MG63 (cell line): ENCODE data around the gene TRIM44. TPM values are rescaled to one million over a fixed set of nuclear protein-coding genes. Genes with fewer than 3 reads are reported as not detected.
A peak's percentile ranks its signal among the peaks of the same experiment; 100 is the strongest.
"Not testable (repeated sequence)": the region's sequence is repeated elsewhere in the genome, so short reads cannot be mapped to it uniquely, and the experiment has no call there.

Source experiments
- DNase-seq: peaks from one replicate; pipeline ENCODE4 v3.0.0-alpha.2; 2020
- H3K27me3 ChIP-seq: fragments of 250-450 bp; sonication (Bioruptor Pico); 2 replicates; pipeline ENCODE4 v1.5.1; 2020; ENCODE audit warnings: mild to moderate bottlenecking, moderate library complexity
- H3K36me3 ChIP-seq: fragments of 250-450 bp; sonication (Bioruptor Pico); 2 replicates; pipeline ENCODE4 v1.5.1; 2020; ENCODE audit warnings: mild to moderate bottlenecking, moderate library complexity
- H3K4me3 ChIP-seq: fragments of 250-450 bp; sonication (Bioruptor Pico); 2 replicates; pipeline ENCODE4 v1.5.1; 2020; ENCODE audit warnings: mild to moderate bottlenecking, moderate library complexity
- H3K9me3 ChIP-seq: fragments of 250-450 bp; sonication (Bioruptor Pico); 2 replicates; pipeline ENCODE4 v1.5.1; 2020; ENCODE audit warnings: mild to moderate bottlenecking, moderate library complexity
- total RNA-seq: library from RNA; depleted of rRNA; stranded (reverse); fragments of >200 nt; shearing (Covaris generic); gene quantifications from 2 replicates; pipeline ENCODE4 v1.2.3, GENCODE V29; 2014; ENCODE audit warnings: low replicate concordance

The TRIM44 gene
- total RNA-seq, 1 experiment from 2014 or later, result 13.0 TPM

DNA sequence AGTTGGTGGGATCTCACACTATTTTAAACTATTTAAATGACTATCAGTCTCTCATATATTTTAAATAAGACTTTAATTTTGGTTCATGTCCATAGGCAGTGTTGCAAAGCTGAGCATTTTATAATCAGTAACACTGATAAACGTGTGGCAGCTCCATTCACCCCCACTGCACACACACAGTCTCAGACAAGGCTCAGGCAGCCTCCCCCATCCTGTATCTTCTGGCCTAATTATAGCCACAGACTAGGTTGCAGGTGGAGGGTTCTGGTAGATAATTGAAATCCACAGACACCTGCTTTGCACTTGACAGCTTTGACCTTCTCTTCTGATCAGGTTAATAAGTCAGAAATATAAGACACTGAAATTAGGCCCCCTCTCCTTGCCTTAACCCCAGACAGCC, 162.8 kb downstream of the TRIM44 start:
- H3K9me3 ChIP-seq, result no peaks in the 10 kb centered on the region
- no peak overlapping the region for H3K4me3 ChIP-seq
- no peak for DNase-seq
- no peaks in the 10 kb centered on the region for H3K36me3 ChIP-seq
- no peaks in the 10 kb centered on the region for H3K27me3 ChIP-seq

GRCh38 chr11:35826006-35826405, 163.4 kb downstream of the TRIM44 start:
- H3K27me3 ChIP-seq, result no peaks in the 10 kb centered on the region
- DNase-seq, result no peak
- H3K4me3 ChIP-seq, result no peak overlapping the region
- no peaks in the 10 kb centered on the region for H3K9me3 ChIP-seq
- no peaks in the 10 kb centered on the region for H3K36me3 ChIP-seq

GRCh38 chr11:35826949-35827348, 164.4 kb downstream of the TRIM44 start:
- Histone ChIP-seq H3K27me3 (no peaks in the 10 kb centered on the region), H3K4me3 (no peak overlapping the region), H3K9me3 (no peaks in the 10 kb centered on the region), H3K36me3 (no peaks in the 10 kb centered on the region)
- DNase-seq, result no peak

DNA sequence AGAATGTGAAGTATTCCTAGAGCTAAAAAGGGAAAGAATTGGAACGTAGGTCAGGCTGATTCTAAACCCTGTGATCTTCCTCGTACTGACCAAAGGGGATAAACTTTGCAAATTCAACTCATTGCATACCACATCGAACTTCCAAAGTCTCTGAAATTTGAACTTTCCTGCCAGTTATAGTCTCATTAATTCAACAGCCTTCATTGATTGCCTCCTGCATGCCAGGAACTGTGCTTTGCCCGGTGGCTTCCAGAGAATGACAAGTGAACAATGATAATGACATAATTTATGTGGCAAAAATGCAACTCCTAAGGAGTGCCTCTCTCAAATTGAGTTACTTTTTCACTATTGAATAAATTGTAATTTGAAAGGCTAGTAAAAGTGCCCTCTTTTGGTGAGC, 173.6 kb downstream of the TRIM44 start:
- no peak overlapping the region for H3K4me3 ChIP-seq
- no peaks in the 10 kb centered on the region for H3K9me3 ChIP-seq
- H3K27me3 ChIP-seq, result no peaks in the 10 kb centered on the region; the same call in 1 of the 2 replicates
- H3K36me3 ChIP-seq, result no peaks in the 10 kb centered on the region
- DNase-seq, result no peak

- peaks cover 4% of the 10 kb centered on the region; the same call in 1 of the 2 replicates for H3K27me3 ChIP-seq
- H3K36me3 ChIP-seq, result no peaks in the 10 kb centered on the region
- H3K4me3 ChIP-seq, result no peak overlapping the region
- no peak for DNase-seq
- no peaks in the 10 kb centered on the region for H3K9me3 ChIP-seq
Measured at GRCh38 chr11:35838071-35838470, 175.5 kb downstream of the TRIM44 start.

DNA sequence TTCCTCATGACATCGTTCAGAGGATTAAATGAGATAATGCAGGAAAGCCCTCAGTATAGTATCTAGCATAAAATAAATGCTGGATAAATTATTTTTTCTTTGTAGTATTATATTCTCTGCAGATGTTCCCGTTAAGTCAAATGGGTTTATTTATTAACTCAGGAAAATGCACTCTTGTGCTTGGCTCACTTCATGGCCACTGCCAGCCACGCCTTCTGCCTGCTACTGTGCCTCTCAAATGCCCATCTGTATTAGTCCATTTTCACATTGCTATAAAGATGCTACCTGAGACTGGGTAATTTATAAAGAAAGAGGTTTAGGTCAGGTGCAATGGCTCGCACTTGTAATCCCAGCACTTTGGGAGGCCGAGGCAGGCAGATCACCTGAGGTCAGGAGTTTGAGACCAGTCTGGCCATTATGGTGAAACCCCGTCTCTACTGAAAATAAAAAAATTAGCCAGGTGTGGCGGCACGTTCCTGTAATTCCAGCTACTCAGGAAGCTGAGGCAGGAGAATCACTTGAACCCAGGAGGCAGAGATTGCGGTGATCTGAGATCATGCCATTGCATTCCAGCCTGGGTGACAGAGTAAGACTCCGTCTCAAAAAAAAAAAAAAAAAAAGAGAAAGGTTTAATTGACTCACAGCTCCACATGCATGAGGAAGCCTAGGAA, 176.3 kb downstream of the TRIM44 start:
- H3K36me3 ChIP-seq, H3K27me3 ChIP-seq, H3K4me3 ChIP-seq, H3K9me3 ChIP-seq, DNase-seq: not testable (repeated sequence)

GRCh38 chr11:35839368-35840161, 177.0 kb downstream of the TRIM44 start:
- no peaks in the 10 kb centered on the region for H3K36me3 ChIP-seq

GRCh38 chr11:35841733-35842132, 179.2 kb downstream of the TRIM44 start:
- no peak overlapping the region for H3K4me3 ChIP-seq
- no peaks in the 10 kb centered on the region for H3K9me3 ChIP-seq
- peaks cover 8% of the 10 kb centered on the region; the same call in 1 of the 2 replicates for H3K27me3 ChIP-seq
- DNase-seq, result no peak
- no peaks in the 10 kb centered on the region for H3K36me3 ChIP-seq

More at GRCh38 chr11:35839368-35840161, 177.0 kb downstream of the TRIM44 start:
- DNase-seq, result no peak
- Histone ChIP-seq H3K27me3 (peaks cover 4% of the 10 kb centered on the region; the same call in 1 of the 2 replicates), H3K9me3 (no peaks in the 10 kb centered on the region), H3K4me3 (no peak overlapping the region)

DNA sequence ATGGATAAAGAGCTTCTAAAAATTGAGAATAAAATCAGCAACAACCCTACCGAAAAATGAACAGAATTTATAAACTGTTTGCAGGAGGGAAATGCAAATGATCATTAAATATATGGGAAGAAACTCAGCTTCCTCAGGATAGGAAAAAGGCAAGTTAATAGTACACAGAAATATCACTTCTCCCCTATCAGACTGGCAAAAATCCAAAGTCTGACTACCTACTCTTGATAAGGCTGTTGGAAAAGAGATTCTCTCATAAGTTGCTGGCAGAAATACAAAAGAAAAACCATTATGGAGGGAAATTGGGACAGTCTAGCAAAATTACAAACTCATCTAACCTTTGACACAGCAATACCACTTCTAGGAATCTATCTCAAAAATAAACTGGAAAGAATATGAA, 180.4 kb downstream of the TRIM44 start:
- DNase-seq, result no peak
- Histone ChIP-seq H3K9me3 (no peaks in the 10 kb centered on the region), H3K27me3 (peaks cover 18% of the 10 kb centered on the region)

GRCh38 chr11:35844579-35844978, 182.0 kb downstream of the TRIM44 start:
- no peaks in the 10 kb centered on the region for H3K9me3 ChIP-seq
- DNase-seq, result no peak
- peaks cover 29% of the 10 kb centered on the region for H3K27me3 ChIP-seq
- no peak overlapping the region for H3K4me3 ChIP-seq
- H3K36me3 ChIP-seq, result no peaks in the 10 kb centered on the region

More for the DNA sequence above, 180.4 kb downstream of the TRIM44 start:
- no peaks in the 10 kb centered on the region for H3K36me3 ChIP-seq
- no peak overlapping the region for H3K4me3 ChIP-seq

- no peaks in the 10 kb centered on the region for H3K36me3 ChIP-seq
- peak; percentile 5 for DNase-seq
Measured at GRCh38 chr11:35845860-35846259, 183.3 kb downstream of the TRIM44 start.

GRCh38 chr11:35846874-35847273, 184.3 kb downstream of the TRIM44 start:
- Histone ChIP-seq H3K9me3 (no peaks in the 10 kb centered on the region), H3K4me3 (no peak overlapping the region), H3K27me3 (peaks cover 35% of the 10 kb centered on the region), H3K36me3 (no peaks in the 10 kb centered on the region)
- no peak for DNase-seq

More at GRCh38 chr11:35845860-35846259, 183.3 kb downstream of the TRIM44 start:
- Histone ChIP-seq H3K27me3 (peaks cover 35% of the 10 kb centered on the region), H3K9me3 (no peaks in the 10 kb centered on the region), H3K4me3 (no peak overlapping the region)

DNA sequence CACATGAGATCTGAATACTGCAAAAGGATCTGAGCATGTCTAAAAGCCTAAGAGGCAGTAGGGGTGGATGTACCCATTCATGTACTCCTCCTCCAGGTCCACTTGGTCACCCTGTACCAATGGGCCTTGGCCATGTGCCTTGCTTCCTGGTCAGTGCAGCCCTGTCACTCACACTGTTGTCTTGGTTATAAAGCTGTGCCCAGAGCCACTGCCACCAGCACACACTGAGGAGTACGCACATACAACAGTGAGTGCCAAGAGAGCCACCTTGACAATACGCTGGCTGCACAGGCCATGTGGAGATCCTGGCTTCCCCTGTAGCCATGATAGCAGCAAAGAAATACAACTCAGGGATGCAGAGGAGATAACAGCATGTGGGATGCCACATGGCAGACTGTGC, 184.9 kb downstream of the TRIM44 start:
- H3K9me3 ChIP-seq, result no peaks in the 10 kb centered on the region
- no peaks in the 10 kb centered on the region for H3K36me3 ChIP-seq
- peaks cover 35% of the 10 kb centered on the region for H3K27me3 ChIP-seq
- no peak overlapping the region for H3K4me3 ChIP-seq
- DNase-seq, result no peak

DNA sequence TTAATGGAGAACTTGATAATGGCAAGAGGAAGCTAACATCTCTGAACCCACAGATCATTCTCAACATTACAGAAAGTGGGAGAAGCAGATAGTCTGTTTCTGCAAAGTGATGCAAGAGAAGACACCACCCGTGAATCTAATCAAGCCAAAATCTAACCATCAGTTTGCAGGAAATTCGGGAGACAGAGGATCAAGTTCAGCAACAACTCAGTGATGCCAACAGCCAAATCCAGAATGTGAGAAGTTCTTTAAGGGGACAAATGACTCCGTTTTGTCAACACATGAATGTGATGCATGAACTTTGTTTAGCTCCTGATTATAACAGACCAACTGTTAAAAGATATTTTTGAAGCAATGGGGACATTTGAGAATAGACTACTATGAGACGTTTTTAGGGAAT, 186.0 kb downstream of the TRIM44 start:
- H3K36me3 ChIP-seq, result no peaks in the 10 kb centered on the region
- no peak for DNase-seq

GRCh38 chr11:35850191-35850590, 187.6 kb downstream of the TRIM44 start:
- Histone ChIP-seq H3K4me3 (no peak overlapping the region), H3K27me3 (peaks cover 30% of the 10 kb centered on the region), H3K36me3 (no peaks in the 10 kb centered on the region), H3K9me3 (no peaks in the 10 kb centered on the region)
- DNase-seq, result no peak

More for the DNA sequence above, 186.0 kb downstream of the TRIM44 start:
- Histone ChIP-seq H3K9me3 (no peaks in the 10 kb centered on the region), H3K27me3 (peaks cover 32% of the 10 kb centered on the region), H3K4me3 (no peak overlapping the region)

GRCh38 chr11:35851342-35851741, 188.8 kb downstream of the TRIM44 start:
- H3K4me3 ChIP-seq, result no peak overlapping the region
- no peaks in the 10 kb centered on the region for H3K9me3 ChIP-seq
- peaks cover 27% of the 10 kb centered on the region for H3K27me3 ChIP-seq
- H3K36me3 ChIP-seq, result no peaks in the 10 kb centered on the region
- DNase-seq, result no peak

DNA sequence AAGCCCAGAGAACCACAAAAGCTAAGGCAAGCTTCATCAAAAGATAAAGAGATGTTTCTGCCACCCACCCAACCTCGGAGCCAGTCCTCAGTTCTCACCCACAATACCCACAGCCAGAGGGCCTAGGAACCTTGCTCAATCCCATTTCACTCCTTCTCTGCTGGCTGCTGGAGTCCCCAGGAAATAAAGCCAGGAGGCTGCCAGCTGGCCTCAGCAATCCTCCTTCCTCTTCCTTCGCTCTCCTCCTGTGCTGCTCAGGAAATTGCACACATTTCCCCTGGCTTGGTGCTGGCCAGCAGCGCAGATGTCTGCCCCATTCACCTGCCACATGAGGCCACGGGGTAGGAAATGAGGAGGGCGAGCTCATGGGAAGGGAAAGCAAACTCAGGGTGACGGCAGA, 189.5 kb downstream of the TRIM44 start:
- no peak for DNase-seq
- Histone ChIP-seq H3K36me3 (no peaks in the 10 kb centered on the region), H3K9me3 (no peaks in the 10 kb centered on the region), H3K4me3 (no peak overlapping the region), H3K27me3 (peaks cover 24% of the 10 kb centered on the region)

DNA sequence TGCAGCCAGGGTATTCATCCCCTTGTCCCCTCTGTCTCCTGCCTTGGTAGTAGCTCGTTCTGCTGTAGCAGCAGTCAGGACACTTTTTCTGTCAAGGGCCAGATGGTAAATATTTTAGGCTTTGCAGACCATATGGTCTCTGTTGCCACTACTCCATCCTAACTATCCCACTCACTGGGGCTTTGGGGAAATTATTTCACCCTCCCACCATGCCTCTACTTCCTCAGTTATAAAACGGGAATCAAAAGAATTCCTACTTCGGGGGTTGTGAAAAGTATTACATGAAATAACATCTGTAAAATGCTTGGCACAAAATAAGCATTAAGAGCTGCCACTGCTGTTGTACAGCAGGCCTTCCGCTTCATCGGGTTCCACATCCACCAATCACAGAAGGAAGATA, 191.4 kb downstream of the TRIM44 start:
- Histone ChIP-seq H3K36me3 (no peaks in the 10 kb centered on the region), H3K27me3 (peaks cover 12% of the 10 kb centered on the region; the same call in 1 of the 2 replicates), H3K4me3 (no peak overlapping the region), H3K9me3 (no peaks in the 10 kb centered on the region)
- DNase-seq, result no peak
